Neural progenitor cell (in vitro differentiated cells): ENCODE measurements around the gene HNRNPAB. TPM values are rescaled to one million over a fixed set of nuclear protein-coding genes. Genes with fewer than 3 reads are reported as not detected.
A peak's percentile ranks its signal among the peaks of the same experiment; 100 is the strongest.

ENCODE experiments used
- DNase-seq: peaks from one replicate; pipeline ENCODE4 v3.0.0-alpha.2; 2016; ENCODE audit warnings: low spot score
- H2AFZ ChIP-seq: fragments of 200-600 bp; sonication (generic); replicated peaks from 2 replicates; pipeline ENCODE4 v1.6.1; 2016; ENCODE audit warnings: antibody characterized with exemption
- H3F3A ChIP-seq: fragments of 200-600 bp; sonication (generic); 2 replicates; pipeline ENCODE4 v1.6.1; 2016; ENCODE audit warnings: antibody characterized with exemption, low read depth
- H3K27ac ChIP-seq: fragments of 200-600 bp; sonication (generic); 2 replicates; pipeline ENCODE4 v1.5.1; 2016; ENCODE audit warnings: mild to moderate bottlenecking
- H3K27me3 ChIP-seq: fragments of 200-600 bp; sonication (generic); 2 replicates; pipeline ENCODE4 v1.6.1; 2016; ENCODE audit warnings: mild to moderate bottlenecking, moderate library complexity
- H3K36me3 ChIP-seq: fragments of 200-600 bp; sonication (generic); 2 replicates; pipeline ENCODE4 v1.5.1; 2016
- H3K4me1 ChIP-seq: fragments of 200-600 bp; sonication (generic); 2 replicates; pipeline ENCODE4 v1.6.1; 2016; ENCODE audit warnings: mixed run types
- H3K4me2 ChIP-seq: fragments of 200-600 bp; sonication (generic); 2 replicates; pipeline ENCODE4 v1.6.1; 2016
- H3K4me3 ChIP-seq: fragments of 200-600 bp; sonication (generic); 2 replicates; pipeline ENCODE4 v1.5.1; 2016
- H3K79me2 ChIP-seq: fragments of 200-600 bp; sonication (generic); 2 replicates; pipeline ENCODE4 v1.6.1; 2016; ENCODE audit warnings: low read depth
- H3K9ac ChIP-seq: fragments of 200-600 bp; sonication (generic); 2 replicates; pipeline ENCODE4 v1.6.1; 2016
- H3K9me3 ChIP-seq: fragments of 200-600 bp; sonication (generic); 2 replicates; pipeline ENCODE4 v1.5.1; 2016; ENCODE audit warnings: low read depth
- H4K20me1 ChIP-seq: fragments of 200-600 bp; sonication (generic); 2 replicates; pipeline ENCODE4 v1.6.1; 2016; ENCODE audit warnings: low read depth
- H3K27ac Mint-ChIP-seq: 3 replicates; pipeline ENCODE4 v1.8.0; 2021; ENCODE audit warnings: mixed read lengths
- H3K27me3 Mint-ChIP-seq: 2 replicates; pipeline ENCODE4 v1.8.0; 2022; ENCODE audit warnings: low read depth, mild to moderate bottlenecking, inconsistent platforms, moderate library complexity, mixed read lengths; ENCODE audit not compliant: insufficient read depth
- H3K36me3 Mint-ChIP-seq: 3 replicates; pipeline ENCODE4 v1.8.0; 2021; ENCODE audit warnings: mixed read lengths
- H3K4me1 Mint-ChIP-seq: 3 replicates; pipeline ENCODE4 v1.8.0; 2021; ENCODE audit warnings: mixed read lengths
- H3K4me3 Mint-ChIP-seq: 3 replicates; pipeline ENCODE4 v1.8.0; 2021; ENCODE audit warnings: mild to moderate bottlenecking, moderate library complexity, mixed read lengths
- H3K9me3 Mint-ChIP-seq: 3 replicates; pipeline ENCODE4 v1.8.0; 2020; ENCODE audit warnings: mixed read lengths
- CTCF ChIP-seq: fragments of 200-600 bp; sonication (generic); IDR thresholded peaks from 2 replicates; pipeline ENCODE4 v1.5.1; 2017; ENCODE audit warnings: antibody characterized with exemption, mild to moderate bottlenecking
- EZH2 ChIP-seq: fragments of 200-600 bp; sonication (generic); IDR thresholded peaks from 2 replicates; pipeline ENCODE4 v1.6.1; 2017; ENCODE audit warnings: antibody characterized with exemption, mild to moderate bottlenecking, moderate library complexity
- EZH2phosphoT487 ChIP-seq: fragments of 200-600 bp; sonication (generic); IDR thresholded peaks from 2 replicates; pipeline ENCODE4 v1.6.1; 2017; ENCODE audit warnings: antibody characterized with exemption
- total RNA-seq: library from RNA; depleted of rRNA; stranded (reverse); fragments of >200 nt; gene quantifications from 2 replicates; pipeline ENCODE4 v1.2.3, GENCODE V29; 2015; ENCODE audit warnings: low replicate concordance

Gene HNRNPAB
- total RNA-seq, 1 donor from 2014 or later, result 195 TPM

GRCh38 chr5:178236679-178237078 lies 32.3 kb downstream of the HNRNPAB start:
- Histone ChIP-seq H4K20me1 (peaks cover 4% of the 10 kb centered on the region), H3F3A (peaks cover 30% of the 10 kb centered on the region)
- H3K27me3 Mint-ChIP-seq, result peaks cover 10% of the 10 kb centered on the region

GRCh38 chr5:178237431-178238312 lies 33.3 kb downstream of the HNRNPAB start:
- Mint-ChIP-seq H3K4me3 (no peak overlapping the region), H3K4me1 (peaks cover 9% of the 10 kb centered on the region), H3K27me3 (peaks cover 10% of the 10 kb centered on the region), H3K9me3 (no peaks in the 10 kb centered on the region), H3K36me3 (no peaks in the 10 kb centered on the region), H3K27ac (peak overlapping the region; percentile 33)
- Histone ChIP-seq H3K27me3 (no peaks in the 10 kb centered on the region), H3K4me1 (no peaks in the 10 kb centered on the region), H3K9me3 (no peaks in the 10 kb centered on the region), H2AFZ (no peak overlapping the region), H4K20me1 (no peaks in the 10 kb centered on the region), H3F3A (peaks cover 20% of the 10 kb centered on the region), H3K79me2 (no peaks in the 10 kb centered on the region), H3K36me3 (no peaks in the 10 kb centered on the region), H3K27ac (no peak overlapping the region), H3K9ac (no peak overlapping the region), H3K4me3 (no peak overlapping the region), H3K4me2 (no peak overlapping the region)
- DNase-seq, result no peak
- no peak for TF ChIP-seq EZH2phosphoT487
- TF ChIP-seq EZH2, result no peak
- TF ChIP-seq CTCF, result no peak

More at GRCh38 chr5:178236679-178237078, 32.3 kb downstream of the HNRNPAB start:
- Histone ChIP-seq H2AFZ (no peak overlapping the region), H3K9ac (no peak overlapping the region), H3K4me3 (no peak overlapping the region), H3K27me3 (no peaks in the 10 kb centered on the region), H3K79me2 (peaks cover 4% of the 10 kb centered on the region), H3K4me1 (peaks cover 2% of the 10 kb centered on the region), H3K36me3 (no peaks in the 10 kb centered on the region), H3K9me3 (no peaks in the 10 kb centered on the region), H3K4me2 (no peak overlapping the region), H3K27ac (no peak overlapping the region)
- H3K4me1 Mint-ChIP-seq, result peaks cover 13% of the 10 kb centered on the region
- no peaks in the 10 kb centered on the region for H3K9me3 Mint-ChIP-seq
- peak overlapping the region; percentile 42 for H3K27ac Mint-ChIP-seq
- TF ChIP-seq CTCF (no peak), EZH2 (no peak), EZH2phosphoT487 (no peak)
- H3K4me3 Mint-ChIP-seq, result no peak overlapping the region
- no peak for DNase-seq
- H3K36me3 Mint-ChIP-seq, result no peaks in the 10 kb centered on the region

GRCh38 chr5:178238313-178238635 lies 33.9 kb downstream of the HNRNPAB start:
- no peaks in the 10 kb centered on the region for H3K9me3 ChIP-seq
- TF ChIP-seq EZH2phosphoT487, result no peak
- no peak for TF ChIP-seq CTCF
- no peak for TF ChIP-seq EZH2
- no peaks in the 10 kb centered on the region for H3K79me2 ChIP-seq
- H3K4me1 ChIP-seq, result no peaks in the 10 kb centered on the region
- no peak overlapping the region for H3K4me2 ChIP-seq
- no peak overlapping the region for H3K27ac ChIP-seq
- peaks cover 14% of the 10 kb centered on the region for H3F3A ChIP-seq
- H3K36me3 Mint-ChIP-seq, result no peaks in the 10 kb centered on the region
- H3K27me3 ChIP-seq, result no peaks in the 10 kb centered on the region
- no peak overlapping the region for H3K9ac ChIP-seq
- no peaks in the 10 kb centered on the region for H3K36me3 ChIP-seq
- H3K27ac Mint-ChIP-seq, result peak overlapping the region; percentile 7
- no peak for DNase-seq
- no peak overlapping the region for H3K4me3 ChIP-seq
- H3K4me3 Mint-ChIP-seq, result peak overlapping the region; percentile 55
- H3K27me3 Mint-ChIP-seq, result peaks cover 10% of the 10 kb centered on the region
- peaks cover 9% of the 10 kb centered on the region for H3K4me1 Mint-ChIP-seq
- no peaks in the 10 kb centered on the region for H4K20me1 ChIP-seq
- no peaks in the 10 kb centered on the region for H3K9me3 Mint-ChIP-seq
- H2AFZ ChIP-seq, result no peak overlapping the region
